Lung (tissue), 12 donors: ENCODE measurements around the gene ANGPTL4. TPM values are rescaled to one million over a fixed set of nuclear protein-coding genes. Genes with fewer than 3 reads are reported as not detected.

Experiments
- ATAC-seq: fragments of 200-7000 bp; cut with Tn5 transposase; one replicate; pipeline ENCODE4 v1.9.1; 2020; ENCODE audit warnings: moderate number of reproducible peaks; ENCODE audit not compliant: insufficient read depth, low FRiP score
- DNase-seq, 3 donors: peaks; one replicate each; pipeline ENCODE4 v3.0.0-alpha.2; 2013 to 2017
- H3K27ac ChIP-seq, 2 donors: one replicate each; pipeline ENCODE4 v1.5.1; 2013; ENCODE audit warnings: mild to moderate bottlenecking in 2 of 2, moderate library complexity in 2 of 2, control low read depth in 1 of 2, inconsistent platforms in 1 of 2, low read depth in 1 of 2, low read length in 1 of 2
- H3K27me3 ChIP-seq, 3 donors: one replicate each; pipeline ENCODE4 v1.5.1; 2013; ENCODE audit warnings: low read length in 2 of 3; ENCODE audit not compliant: control insufficient read depth in 3 of 3, insufficient read depth in 3 of 3
- H3K36me3 ChIP-seq, 4 donors: one replicate each; pipeline ENCODE4 v1.5.1; 2013; ENCODE audit warnings: low read length in 4 of 4, mild to moderate bottlenecking in 1 of 4, moderate library complexity in 1 of 4; ENCODE audit not compliant: control insufficient read depth in 4 of 4, insufficient read depth in 4 of 4
- H3K4me1 ChIP-seq, 5 donors: one replicate each; pipeline ENCODE4 v1.5.1; 2013; ENCODE audit warnings: low read length in 5 of 5, mild to moderate bottlenecking in 2 of 5, moderate library complexity in 1 of 5; ENCODE audit not compliant: control insufficient read depth in 5 of 5, insufficient read depth in 5 of 5
- H3K4me3 ChIP-seq: one replicate; pipeline ENCODE4 v1.5.1; 2013; ENCODE audit warnings: mild to moderate bottlenecking, control low read depth, moderate library complexity
- H3K9ac ChIP-seq, 2 donors: one replicate each; pipeline ENCODE4 v1.5.1; 2013; ENCODE audit warnings: low read length in 2 of 2, control low read depth in 1 of 2; ENCODE audit not compliant: insufficient read depth in 1 of 2
- H3K9me3 ChIP-seq, 4 donors: one replicate each; pipeline ENCODE4 v1.5.1; 2013; ENCODE audit warnings: low read length in 3 of 4, mild to moderate bottlenecking in 1 of 4, moderate library complexity in 1 of 4; ENCODE audit not compliant: control insufficient read depth in 4 of 4, insufficient read depth in 3 of 4
- CTCF ChIP-seq: IDR thresholded peaks from 2 replicates; pipeline ENCODE4 v1.5.1; 2012; ENCODE audit warnings: mild to moderate bottlenecking; ENCODE audit errors: control extremely low read depth, extremely low read depth
- WGBS, 2 donors: extraction: QIAGEN DNeasy Blood & Tissue Kit; methylation state at CpG; one replicate each; pipeline ENCODE4 v1.1.7; 2013; 5-methylcytosine and 5-hydroxymethylcytosine counted together
- polyA plus RNA-seq, 2 donors: library from polyadenylated mRNA; stranded (reverse); fragments of 200-250 nt; gene quantifications; one replicate each; pipeline ENCODE4 v1.2.1, GENCODE V29; 2013
- total RNA-seq, 2 donors: library from RNA; depleted of rRNA in 1 of 2; stranded (reverse); fragments of >200 nt in 1 of 2; gene quantifications; one replicate each; pipeline ENCODE4 v1.2.1, GENCODE V29; 2014 to 2021
- donor health status: control.
- donor health status: control.
- donor health status: Bipolar disorder and iron deficiency.
- donor health status: healthy.
- donor health status: DM: yes; HTN: yes; CAD: no.

The ANGPTL4 gene
- total and polyA plus RNA-seq, 4 donors = 4.4 to 96.3 (median 12.6) TPM

- no peaks in the 10 kb centered on the region for H3K27me3 ChIP-seq
- H3K36me3 ChIP-seq = peaks cover 0 to 18% (median 14%) of the 10 kb centered on the region in 4 donors
- no peak for TF ChIP-seq CTCF
- ATAC-seq = no peak
- H3K9me3 ChIP-seq = peaks cover 0 to 4% (median 1%) of the 10 kb centered on the region in 4 donors
- DNase-seq = no peak
- H3K9ac ChIP-seq = peak overlapping the region; percentile 89 to 93
- peak overlapping the region; percentile 84 for H3K4me3 ChIP-seq
- WGBS, 2 donors = 19 to 27% methylated on average over 29 to 30 of the region's 30 CpGs
- H3K4me1 ChIP-seq = peaks cover 5 to 21% (median 11%) of the 10 kb centered on the region in 5 donors
- peak overlapping the region; percentile 89 to 91 for H3K27ac ChIP-seq
Observed at GRCh38 chr19:8321986-8322637, 41.8 kb upstream of the ANGPTL4 start.

GRCh38 chr19:8322638-8322997, 41.3 kb upstream of the ANGPTL4 start:
- 65 to 80% methylated on average over 7 of the region's 7 CpGs for WGBS, 2 donors
- DNase-seq (no peak), ATAC-seq (no peak)
- TF ChIP-seq CTCF = no peak
- peak overlapping the region; percentile 89 to 93 for H3K9ac ChIP-seq
- H3K27ac ChIP-seq = peak overlapping the region in 1 of 2 donors; percentile 18
- peak overlapping the region; percentile 84 for H3K4me3 ChIP-seq
- H3K27me3 ChIP-seq = no peaks in the 10 kb centered on the region
- H3K4me1 ChIP-seq = peaks cover 5 to 21% (median 10%) of the 10 kb centered on the region in 5 donors
- peaks cover 0 to 4% (median 1%) of the 10 kb centered on the region in 4 donors for H3K9me3 ChIP-seq
- H3K36me3 ChIP-seq = peaks cover 0 to 19% (median 14%) of the 10 kb centered on the region in 4 donors

GRCh38 chr19:8323781-8324185, 40.2 kb upstream of the ANGPTL4 start:
- Histone ChIP-seq H3K4me3 (no peak overlapping the region), H3K9ac (no peak overlapping the region), H3K36me3 (peaks cover 0 to 20% (median 14%) of the 10 kb centered on the region in 4 donors), H3K4me1 (peaks cover 5 to 21% (median 10%) of the 10 kb centered on the region in 5 donors), H3K27ac (no peak overlapping the region), H3K9me3 (peaks cover 0 to 4% (median 1%) of the 10 kb centered on the region in 4 donors), H3K27me3 (no peaks in the 10 kb centered on the region)
- WGBS, 2 donors = 76 to 93% methylated on average over 1 of the region's 1 CpG
- DNase-seq = no peak
- no peak for TF ChIP-seq CTCF
- no peak for ATAC-seq
